HG03064 (cell line): Measurements from ENCODE around the gene SMIM34.
A peak's percentile ranks its signal among the peaks of the same experiment; 100 is the strongest.
"Not testable (repeated sequence)": the region's sequence is repeated elsewhere in the genome, so short reads cannot be mapped to it uniquely, and the experiment has no call there.

Experiments
- ATAC-seq: cut with Tn5 transposase; IDR thresholded peaks from one replicate; pipeline ENCODE4 v1.9.1; 2021; ENCODE audit warnings: low read depth; ENCODE audit not compliant: unreplicated experiment

SMIM34 gene

GRCh38 chr21:34374940-34375618, 48.7 kb downstream of the SMIM34 start, which contains the start of gene SMIM11:
SMIM11 (plus strand) TSS chr21:34375507; CDS start chr21:34379505, 3,998 bp downstream.
- ATAC-seq = peak; percentile 73

GRCh38 chr21:34374462-34374861, 49.3 kb downstream of the SMIM34 start:
- not testable (repeated sequence) for ATAC-seq

- no peak for ATAC-seq
Measured at GRCh38 chr21:34372321-34372720, 51.4 kb downstream of the SMIM34 start.

GRCh38 chr21:34369741-34370140, 54.0 kb downstream of the SMIM34 start:
- no peak for ATAC-seq
